Psoas muscle (tissue), 8 donors: ENCODE data around the gene CCDC88A. TPM values are rescaled to one million over a fixed set of nuclear protein-coding genes. Genes with fewer than 3 reads are reported as not detected.

Source experiments
- ATAC-seq, 4 donors: fragments of 200-7000 bp; cut with Tn5 transposase; one replicate each; pipeline ENCODE4 v1.9.1; 2020; ENCODE audit warnings: moderate library complexity in 3 of 4, mild to moderate bottlenecking in 2 of 4
- DNase-seq, 2 donors: peaks; one replicate each; pipeline ENCODE4 v3.0.0-alpha.2; 2020
- H3K27ac ChIP-seq: fragments of 200-600 bp; one replicate; pipeline ENCODE4 v1.8.0; 2022
- H3K27me3 ChIP-seq, 3 donors: fragments of 200-600 bp in 1 of 3; one replicate each; pipeline versions ENCODE4 v1.6.1 to v1.8.0; 2013 to 2022; ENCODE audit warnings: low read length in 2 of 3, mild to moderate bottlenecking in 2 of 3, moderate library complexity in 1 of 3; ENCODE audit not compliant: insufficient read depth in 3 of 3
- H3K36me3 ChIP-seq, 2 donors: fragments of 200-600 bp in 1 of 2; one replicate each; pipeline versions ENCODE4 v1.6.1 to v1.8.0; 2013 to 2022; ENCODE audit warnings: low read depth in 1 of 2, mild to moderate bottlenecking in 1 of 2, moderate library complexity in 1 of 2; ENCODE audit not compliant: insufficient read depth in 1 of 2
- H3K4me1 ChIP-seq: fragments of 200-600 bp; one replicate; pipeline ENCODE4 v1.8.0; 2022
- H3K4me3 ChIP-seq: fragments of 200-600 bp; one replicate; pipeline ENCODE4 v1.8.0; 2022; ENCODE audit warnings: mild to moderate bottlenecking
- H3K9me3 ChIP-seq: fragments of 200-600 bp; one replicate; pipeline ENCODE4 v1.8.0; 2022
- WGBS, 3 donors: extraction: QIAGEN DNeasy Blood & Tissue Kit; methylation state at CpG; one replicate each; pipeline versions ENCODE4 v1.1.6 to v1.1.7; 2013; 5-methylcytosine and 5-hydroxymethylcytosine counted together
- intact Hi-C, 2 donors: fragments of 100-400 bp; cut with DNase I; formaldehyde crosslinking; loops; one replicate each; pipeline versions ENCODE4 v1.11.0 to v1.14.2; 2022
- polyA plus RNA-seq, 3 donors: library from polyadenylated mRNA; stranded (reverse); fragments of 200-250 nt; gene quantifications; one replicate each; pipeline ENCODE4 v1.2.3, GENCODE V29; 2013
- total RNA-seq, 4 donors: library from RNA; stranded (reverse); fragmentation: NEBNext Ultra II Directional in 2 of 4; extraction: Animal tissue kit (Norgen Biotek cat#: 25700) in 2 of 4; gene quantifications; one replicate each; pipeline versions ENCODE4 v1.2.1 to v1.2.4, GENCODE V29; 2021 to 2023
- TF ChIP-seq, protein P1 (sequence below): fragments of 200-600 bp; IDR thresholded peaks from one replicate; pipeline ENCODE4 v1.8.0; 2022; ENCODE audit warnings: antibody characterized with exemption
- donor health status: healthy with polysubstance abuse.
- donor health status: DM: no; HTN: no; CAD: no; lungs with moderate emphysema.
- donor health status: Bipolar disorder and iron deficiency.
- donor health status: healthy.
- donor health status: DM: yes; HTN: yes; CAD: no.
- donor health status: DM: no; HTN: no; CAD: no.
- donor health status: DM: no; HTN: no; CAD: no.
- donor health status: DM: yes; HTN: yes; CAD: no.

The CCDC88A gene
- total and polyA plus RNA-seq, 7 donors, result 4.7 to 21.4 (median 12.3) TPM

DNA sequence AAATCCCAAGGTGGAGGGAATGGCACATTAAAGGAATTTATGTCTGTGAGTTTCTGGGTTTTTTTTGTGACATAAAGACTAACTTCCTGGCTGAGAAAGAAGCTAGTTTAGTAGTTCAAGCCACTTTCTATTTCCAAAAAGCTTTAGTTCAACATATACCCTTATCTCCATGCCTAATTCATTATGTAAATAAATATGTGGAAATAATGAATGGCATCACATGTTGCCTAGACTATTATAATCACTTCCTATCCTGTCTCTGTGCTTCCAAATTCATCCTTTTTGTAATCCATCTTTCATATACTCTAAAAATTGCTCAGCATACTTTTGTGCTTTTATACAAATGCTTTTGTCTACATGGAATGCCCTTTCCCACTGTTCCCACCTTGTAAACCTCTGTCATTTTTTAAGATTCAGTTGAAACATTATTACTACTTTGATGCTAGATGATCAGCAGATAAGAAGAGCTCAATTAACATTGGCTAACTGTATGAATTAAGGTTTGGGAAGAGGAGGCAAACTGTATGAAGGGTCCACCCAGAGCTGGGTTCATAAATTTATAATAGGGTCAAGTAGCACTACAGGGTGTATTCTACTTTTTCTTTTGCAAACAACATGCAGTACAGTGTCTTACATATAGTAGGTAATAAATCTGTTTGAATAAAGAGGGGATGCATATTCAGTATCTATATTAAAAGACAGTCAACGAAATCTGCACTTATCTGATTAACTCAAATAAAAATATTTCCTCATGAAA lies 88.9 kb downstream of the CCDC88A start:
- 98 to 100% (median 98%) methylated on average over 1 of the region's 1 CpG for WGBS, 3 donors
- H3K4me1 ChIP-seq, result no peaks in the 10 kb centered on the region
- H3K36me3 ChIP-seq, result peaks cover 0 to 68% of the 10 kb centered on the region in 2 donors
- DNase-seq, result no peak
- TF ChIP-seq, protein P1, sequence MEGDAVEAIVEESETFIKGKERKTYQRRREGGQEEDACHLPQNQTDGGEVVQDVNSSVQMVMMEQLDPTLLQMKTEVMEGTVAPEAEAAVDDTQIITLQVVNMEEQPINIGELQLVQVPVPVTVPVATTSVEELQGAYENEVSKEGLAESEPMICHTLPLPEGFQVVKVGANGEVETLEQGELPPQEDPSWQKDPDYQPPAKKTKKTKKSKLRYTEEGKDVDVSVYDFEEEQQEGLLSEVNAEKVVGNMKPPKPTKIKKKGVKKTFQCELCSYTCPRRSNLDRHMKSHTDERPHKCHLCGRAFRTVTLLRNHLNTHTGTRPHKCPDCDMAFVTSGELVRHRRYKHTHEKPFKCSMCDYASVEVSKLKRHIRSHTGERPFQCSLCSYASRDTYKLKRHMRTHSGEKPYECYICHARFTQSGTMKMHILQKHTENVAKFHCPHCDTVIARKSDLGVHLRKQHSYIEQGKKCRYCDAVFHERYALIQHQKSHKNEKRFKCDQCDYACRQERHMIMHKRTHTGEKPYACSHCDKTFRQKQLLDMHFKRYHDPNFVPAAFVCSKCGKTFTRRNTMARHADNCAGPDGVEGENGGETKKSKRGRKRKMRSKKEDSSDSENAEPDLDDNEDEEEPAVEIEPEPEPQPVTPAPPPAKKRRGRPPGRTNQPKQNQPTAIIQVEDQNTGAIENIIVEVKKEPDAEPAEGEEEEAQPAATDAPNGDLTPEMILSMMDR, result no peak
- no peak for ATAC-seq
- H3K9me3 ChIP-seq, result peaks cover 3% of the 10 kb centered on the region
- intact Hi-C loops, result no loop called here
- no peak overlapping the region for H3K4me3 ChIP-seq
- no peaks in the 10 kb centered on the region for H3K27me3 ChIP-seq
- H3K27ac ChIP-seq, result no peak overlapping the region

DNA sequence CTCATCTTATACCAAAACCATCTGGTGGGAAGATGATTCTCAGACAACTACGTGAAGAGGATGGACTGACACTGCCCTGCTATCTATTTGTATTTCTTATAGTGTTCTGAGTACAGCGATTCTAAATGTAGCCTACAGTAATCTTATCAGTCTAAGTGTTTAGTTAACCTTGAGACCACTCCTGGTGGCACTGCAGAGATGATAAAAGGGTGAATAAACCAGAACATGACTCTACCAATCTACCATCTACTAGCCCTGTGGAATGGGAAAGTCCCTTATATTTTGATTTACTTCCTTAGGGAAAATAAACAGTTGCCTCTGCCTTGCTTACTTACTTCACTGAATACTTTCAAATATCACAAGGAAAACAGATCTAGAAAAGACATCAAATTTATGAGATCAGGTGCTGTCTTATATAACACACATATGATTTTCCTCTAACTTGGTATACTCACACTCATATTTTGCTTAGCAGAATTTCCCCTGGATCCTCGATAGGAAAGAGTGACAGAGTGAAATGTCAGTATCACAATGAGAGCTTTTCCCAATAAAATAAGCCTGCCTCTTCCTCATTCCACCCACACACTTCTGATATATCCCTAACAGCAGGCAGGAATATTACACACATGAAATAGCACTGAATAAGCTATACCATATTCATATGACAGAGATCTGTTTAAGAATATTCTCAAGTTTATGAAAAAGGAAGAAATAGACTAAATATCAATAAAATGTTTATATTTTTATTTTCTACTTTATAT lies 92.0 kb downstream of the CCDC88A start:
- Histone ChIP-seq H3K4me1 (no peaks in the 10 kb centered on the region), H3K9me3 (peaks cover 3% of the 10 kb centered on the region), H3K4me3 (no peak overlapping the region), H3K27ac (no peak overlapping the region), H3K36me3 (peaks cover 0 to 54% of the 10 kb centered on the region in 2 donors), H3K27me3 (no peaks in the 10 kb centered on the region)
- TF ChIP-seq, protein P1, result no peak
- intact Hi-C loops, result no loop called here
- DNase-seq, result no peak
- WGBS, 3 donors, result 92 to 97% (median 94%) methylated on average over 3 of the region's 3 CpGs
- ATAC-seq, result no peak

GRCh38 chr2:55314985-55315384 lies 104.7 kb downstream of the CCDC88A start:
- DNase-seq (no peak), ATAC-seq (no peak)
- TF ChIP-seq, protein P1, result no peak
- 84 to 95% (median 93%) methylated on average over 1 of the region's 1 CpG for WGBS, 3 donors
- Histone ChIP-seq H3K9me3 (no peaks in the 10 kb centered on the region), H3K4me1 (no peaks in the 10 kb centered on the region), H3K4me3 (no peak overlapping the region), H3K36me3 (peaks cover 0 to 84% of the 10 kb centered on the region in 2 donors), H3K27ac (no peak overlapping the region), H3K27me3 (no peaks in the 10 kb centered on the region)
- intact Hi-C loops, result no loop called here

GRCh38 chr2:55311444-55311870 lies 108.2 kb downstream of the CCDC88A start:
- no peaks in the 10 kb centered on the region for H3K9me3 ChIP-seq
- 87 to 95% (median 93%) methylated on average over 1 of the region's 1 CpG for WGBS, 3 donors
- TF ChIP-seq, protein P1, result peak; percentile 6
- DNase-seq (no peak), ATAC-seq (peak in 1 of 4 donors; percentile 41)
- peaks cover 0 to 83% of the 10 kb centered on the region in 2 donors for H3K36me3 ChIP-seq
- H3K4me1 ChIP-seq, result no peaks in the 10 kb centered on the region
- H3K27me3 ChIP-seq, result no peaks in the 10 kb centered on the region
- no peak overlapping the region for H3K27ac ChIP-seq
- intact Hi-C loops, result no loop called here
- H3K4me3 ChIP-seq, result no peak overlapping the region
